ELF-1 (cell line): ENCODE measurements around the gene AP2A2.
"Not testable (repeated sequence)": the region's sequence is repeated elsewhere in the genome, so short reads cannot be mapped to it uniquely, and the experiment has no call there.

Experiments used
- DNase-seq: peaks from one replicate; pipeline ENCODE4 v3.0.0-alpha.2; 2016; ENCODE audit warnings: low read depth, low spot score

The AP2A2 gene

DNA sequence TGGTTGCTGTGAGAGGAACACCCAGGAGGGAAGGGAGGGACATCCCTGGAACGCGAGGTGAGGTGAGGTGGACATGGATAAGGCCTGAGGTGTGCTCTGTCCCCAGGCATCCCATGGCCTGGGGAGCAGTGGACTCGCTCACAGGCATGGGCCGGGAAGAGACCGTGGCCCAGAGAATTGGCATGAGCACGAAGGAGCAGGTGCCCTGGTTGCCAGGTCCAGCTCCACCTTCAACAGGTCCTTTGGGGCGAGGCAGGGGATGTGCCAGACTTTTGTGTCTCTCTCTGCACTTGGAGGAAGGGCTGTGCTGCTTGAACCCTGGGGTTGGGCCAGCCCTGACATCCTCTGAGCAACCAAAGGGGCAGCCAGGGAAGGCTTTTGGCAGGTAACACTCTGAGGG, 89.4 kb downstream of the AP2A2 start:
- DNase-seq: no peak

GRCh38 chr11:1015826-1016545, 90.3 kb downstream of the AP2A2 start:
- DNase-seq: no peak

DNA sequence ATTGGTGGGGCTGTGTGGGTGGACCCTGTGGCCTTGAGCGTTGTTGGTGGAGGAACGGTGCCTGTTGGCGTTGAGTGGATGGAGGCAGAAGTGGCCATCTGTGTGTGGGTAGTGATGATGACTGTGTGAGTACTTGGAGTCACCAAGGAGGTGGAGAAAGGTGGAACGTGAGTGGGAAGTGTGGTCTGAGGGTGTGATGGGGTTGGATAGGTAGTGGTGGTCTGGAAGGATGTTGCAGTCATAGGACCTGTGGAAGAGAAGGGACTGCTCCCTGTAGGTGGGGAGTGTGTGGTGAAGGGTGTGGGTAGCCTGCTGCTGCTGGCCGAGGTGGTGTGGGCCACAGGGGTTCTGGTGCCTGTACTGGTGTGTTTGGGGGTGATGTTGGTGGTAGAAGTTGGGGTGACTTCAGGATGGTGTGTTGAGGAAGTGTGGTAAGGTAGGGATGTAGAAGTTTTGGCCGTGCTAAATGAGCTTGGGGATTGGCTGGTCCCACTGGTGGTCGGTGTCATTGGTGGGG, 91.0 kb downstream of the AP2A2 start:
- DNase-seq: not testable (repeated sequence)

DNA sequence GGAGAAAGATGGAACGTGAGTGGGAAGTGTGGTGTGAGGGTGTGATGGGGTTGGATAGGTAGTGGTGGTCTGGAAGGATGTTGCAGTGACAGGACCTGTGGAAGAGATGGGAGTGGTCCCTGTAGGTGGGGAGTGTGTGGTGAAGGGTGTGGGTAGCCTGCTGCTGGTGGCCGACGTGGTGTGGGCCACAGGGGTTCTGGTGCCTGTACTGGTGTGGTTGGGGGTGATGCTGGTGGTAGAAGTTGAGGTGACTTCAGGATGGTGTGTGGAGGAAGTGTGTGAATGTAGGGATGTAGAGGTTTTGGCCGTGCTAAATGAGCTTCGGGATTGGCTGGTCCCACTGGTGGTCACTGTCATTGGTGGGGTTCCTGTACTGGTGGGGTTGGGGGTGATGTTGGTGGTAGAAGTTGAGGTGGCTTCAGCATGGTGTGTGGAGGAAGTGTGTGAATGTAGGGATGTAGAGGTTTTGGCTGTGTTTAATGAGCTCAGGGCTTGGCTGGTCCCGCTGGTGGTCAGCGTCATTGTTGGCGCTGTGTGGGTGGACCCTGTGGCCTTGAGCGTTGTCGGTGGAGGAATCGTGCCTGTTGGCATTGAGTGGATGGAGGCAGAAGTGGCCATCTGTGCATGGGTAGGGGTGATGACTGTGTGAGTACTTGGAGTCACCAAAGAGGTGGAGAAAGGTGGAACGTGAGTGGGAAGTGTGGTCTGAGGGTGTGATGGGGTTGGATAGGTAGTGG, 91.8 kb downstream of the AP2A2 start:
- DNase-seq: no peak

DNA sequence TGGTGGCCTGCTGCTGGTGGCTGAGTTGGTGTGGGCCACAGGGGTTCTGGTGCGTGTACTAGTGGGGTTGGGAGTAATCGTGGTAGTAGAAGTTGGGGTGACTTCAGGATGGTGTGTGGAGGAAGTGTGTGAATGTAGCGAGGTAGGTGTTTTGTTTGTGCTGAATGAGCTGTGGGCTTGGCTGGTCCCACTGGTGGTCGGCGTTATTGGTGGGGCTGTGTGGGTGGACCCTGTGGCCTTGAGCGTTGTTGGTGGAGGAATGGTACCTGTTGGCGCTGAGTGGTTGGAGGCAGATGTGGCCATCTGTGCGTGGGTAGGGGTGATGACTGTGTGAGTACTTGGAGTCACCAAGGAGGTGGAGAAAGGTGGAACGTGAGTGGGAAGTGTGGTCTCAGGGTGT, 92.4 kb downstream of the AP2A2 start:
- no peak for DNase-seq

GRCh38 chr11:1019321-1019910, 93.7 kb downstream of the AP2A2 start:
- no peak for DNase-seq

- no peak for DNase-seq
Observed at GRCh38 chr11:1020211-1020905, 94.7 kb downstream of the AP2A2 start.

DNA sequence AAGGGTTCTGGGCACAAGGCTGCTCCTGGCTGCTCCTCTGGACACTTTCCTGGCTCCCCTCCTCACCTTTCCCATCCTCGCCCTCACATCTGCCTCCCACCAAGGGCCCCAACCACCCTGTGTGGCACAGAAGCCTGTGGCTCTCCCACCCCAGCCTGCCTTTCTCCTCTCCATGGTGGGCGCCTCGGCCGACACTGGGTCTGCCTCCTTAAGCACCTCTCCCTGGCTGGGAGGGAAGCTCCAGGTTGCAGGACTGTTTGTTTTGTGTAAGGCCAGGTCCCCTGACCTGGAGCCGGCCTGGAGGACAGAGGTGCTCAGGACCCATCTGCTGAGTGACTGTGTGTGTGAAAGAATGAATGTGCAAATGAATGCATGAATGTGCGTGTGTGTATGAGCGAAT, 96.7 kb downstream of the AP2A2 start:
- DNase-seq: no peak

GRCh38 chr11:1022908-1023810, 97.5 kb downstream of the AP2A2 start:
- DNase-seq: no peak

DNA sequence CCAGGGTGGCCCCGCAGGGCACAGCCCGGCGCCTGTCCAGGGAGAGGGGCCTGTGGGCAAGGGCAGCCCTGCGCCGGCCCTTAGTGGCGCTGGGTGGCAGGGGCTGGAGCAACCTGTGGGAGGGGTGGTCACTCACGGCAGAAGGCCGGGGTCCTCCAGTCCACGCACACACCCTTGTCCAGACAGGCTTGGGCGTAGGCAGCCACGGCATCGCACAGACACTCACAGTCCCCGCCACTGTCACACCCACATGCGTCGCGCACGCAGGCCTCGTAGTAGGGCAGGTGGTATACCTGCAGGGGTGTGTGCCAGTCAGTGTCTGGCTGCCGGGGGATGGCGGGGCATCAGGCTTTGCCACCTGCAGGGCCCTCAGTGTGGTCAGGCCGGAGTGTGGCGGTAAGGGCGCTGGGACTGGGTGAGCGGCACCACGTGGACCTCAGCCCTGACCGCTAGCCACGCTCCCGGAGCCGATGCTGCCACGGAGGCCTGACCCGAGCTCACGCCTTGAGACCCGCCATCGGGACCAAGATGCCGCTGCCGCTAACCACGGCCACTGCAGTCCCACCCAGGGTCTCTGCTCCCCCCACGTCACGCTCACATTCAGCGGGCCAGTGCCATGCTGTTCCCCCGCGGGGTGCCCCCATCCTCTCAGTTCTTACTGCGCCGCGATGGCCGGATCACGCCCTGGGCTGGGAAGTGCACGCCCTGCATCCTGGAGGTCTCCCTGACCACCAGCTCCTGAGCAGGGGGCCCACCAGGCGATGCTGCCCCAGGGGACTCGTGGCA, 98.3 kb downstream of the AP2A2 start:
- no peak for DNase-seq

GRCh38 chr11:1024597-1025409, 99.1 kb downstream of the AP2A2 start:
- DNase-seq: no peak

GRCh38 chr11:1025410-1026162, 99.9 kb downstream of the AP2A2 start:
- no peak for DNase-seq

GRCh38 chr11:1026163-1026450, 100.4 kb downstream of the AP2A2 start:
- DNase-seq: no peak

- DNase-seq: no peak
Observed at GRCh38 chr11:1026641-1027482, 101.2 kb downstream of the AP2A2 start.

GRCh38 chr11:1027483-1028290, 102.0 kb downstream of the AP2A2 start:
- no peak for DNase-seq

GRCh38 chr11:1028291-1028540, 102.5 kb downstream of the AP2A2 start:
- DNase-seq: no peak

GRCh38 chr11:1028616-1029015, 102.9 kb downstream of the AP2A2 start:
- no peak for DNase-seq
